IMR-90 (cell line): ENCODE results near the gene SP3. TPM values are rescaled to one million over a fixed set of nuclear protein-coding genes. Genes with fewer than 3 reads are reported as not detected.

Experiments
- ATAC-seq: fragments of 200-7000 bp; cut with Tn5 transposase; 2 replicates; pipeline ENCODE4 v1.9.1; 2020; ENCODE audit warnings: low read depth, mild to moderate bottlenecking, moderate library complexity
- BruUV-seq: library from RNA; stranded (reverse); fragments of 400-500 nt; replicated peaks from 2 replicates; lab custom pipeline; 2021; lab: Mats Ljungman, UMichigan
- CTCF ChIA-PET: fragments of 300-600 bp; formaldehyde crosslinking; extraction: SDS; loops from one replicate; lab custom pipeline; 2021; ENCODE audit warnings: antibody characterized with exemption; lab: Yijun Ruan, JAX
- POLR2A ChIA-PET: fragments of 300-600 bp; sonication (Branson Sonifier 250); formaldehyde crosslinking; loops from one replicate; lab custom pipeline; 2022; ENCODE audit warnings: antibody characterized with exemption; ENCODE audit not compliant: unreplicated experiment; lab: Charles Lee
- DNase-seq: peaks from one replicate; pipeline ENCODE4 v3.0.0; 2013
- H2AFZ ChIP-seq: replicated peaks from 2 replicates; pipeline ENCODE3; 2013; ENCODE audit warnings: low read length, mild to moderate bottlenecking; ENCODE audit not compliant: poor library complexity
- H2AK5ac ChIP-seq: 2 replicates; pipeline ENCODE4 v1.6.1; 2013; ENCODE audit warnings: low read depth, low read length, inconsistent platforms
- H2AK9ac ChIP-seq: replicated peaks from 2 replicates; pipeline ENCODE3; 2013; ENCODE audit warnings: mild to moderate bottlenecking, low read depth, low read length, moderate library complexity; ENCODE audit not compliant: poor library complexity
- H2BK120ac ChIP-seq: 2 replicates; pipeline ENCODE4 v1.6.1; 2013; ENCODE audit warnings: low read depth, low read length, inconsistent platforms
- H2BK15ac ChIP-seq: 3 replicates; pipeline ENCODE4 v1.6.1; 2013; ENCODE audit warnings: low read depth, low read length, inconsistent platforms
- H2BK20ac ChIP-seq: 2 replicates; pipeline ENCODE4 v1.6.1; 2013; ENCODE audit warnings: low read depth, mild to moderate bottlenecking, inconsistent platforms, low read length, moderate library complexity
- H2BK5ac ChIP-seq: 2 replicates; pipeline ENCODE4 v1.6.1; 2013; ENCODE audit warnings: mild to moderate bottlenecking, low read depth, low read length, inconsistent platforms; ENCODE audit not compliant: poor library complexity, severe bottlenecking
- H3K14ac ChIP-seq: replicated peaks from 2 replicates; pipeline ENCODE4 v1.6.1; 2013; ENCODE audit warnings: low read depth, low read length, inconsistent platforms
- H3K18ac ChIP-seq: 2 replicates; pipeline ENCODE4 v1.6.1; 2013; ENCODE audit warnings: low read depth, low read length, control low read depth
- H3K23ac ChIP-seq: 2 replicates; pipeline ENCODE4 v1.6.1; 2013; ENCODE audit warnings: low read depth, low read length, inconsistent platforms
- H3K27ac ChIP-seq: 2 replicates; pipeline ENCODE4 v1.5.1; 2013; ENCODE audit warnings: mild to moderate bottlenecking, control low read depth, low read length; ENCODE audit not compliant: insufficient read depth
- H3K27me3 ChIP-seq: 2 replicates; pipeline ENCODE4 v1.6.1; 2013; ENCODE audit warnings: low read length; ENCODE audit not compliant: control insufficient read depth, insufficient read depth
- H3K36me3 ChIP-seq: 2 replicates; pipeline ENCODE4 v1.6.1; 2013; ENCODE audit warnings: low read length, mixed read lengths; ENCODE audit not compliant: control insufficient read depth, insufficient read depth
- H3K4ac ChIP-seq: 2 replicates; pipeline ENCODE4 v1.6.1; 2013; ENCODE audit warnings: low read depth, low read length, inconsistent platforms
- H3K4me1 ChIP-seq: 2 replicates; pipeline ENCODE4 v1.6.1; 2013; ENCODE audit warnings: low read length, mixed read lengths; ENCODE audit not compliant: control insufficient read depth, insufficient read depth
- H3K4me2 ChIP-seq: 2 replicates; pipeline ENCODE4 v1.6.1; 2013; ENCODE audit warnings: low read depth, mild to moderate bottlenecking, control low read depth, low read length, moderate library complexity
- H3K4me3 ChIP-seq: 2 replicates; pipeline ENCODE4 v1.5.1; 2013; ENCODE audit warnings: low read depth, mild to moderate bottlenecking, control low read depth, low read length, moderate library complexity; ENCODE audit not compliant: insufficient read depth
- H3K56ac ChIP-seq: 2 replicates; pipeline ENCODE4 v1.6.1; 2013; ENCODE audit warnings: low read length, inconsistent platforms; ENCODE audit not compliant: insufficient read depth; ENCODE audit errors: extremely low read depth
- H3K79me1 ChIP-seq, 2 experiments: 2 replicates each; pipeline ENCODE4 v1.6.1; 2013; ENCODE audit warnings: low read length in 2 of 2, inconsistent platforms in 1 of 2, low read depth in 1 of 2
- H3K9ac ChIP-seq: 2 replicates; pipeline ENCODE4 v1.6.1; 2013; ENCODE audit warnings: low read depth, low read length, control low read depth
- H3K9me1 ChIP-seq: 2 replicates; pipeline ENCODE4 v1.6.1; 2013; ENCODE audit warnings: low read length, inconsistent platforms; ENCODE audit not compliant: insufficient read depth
- H3K9me3 ChIP-seq: 2 replicates; pipeline ENCODE4 v1.6.1; 2013; ENCODE audit warnings: low read length; ENCODE audit not compliant: control insufficient read depth, insufficient read depth
- H4K20me1 ChIP-seq: 2 replicates; pipeline ENCODE4 v1.6.1; 2013; ENCODE audit warnings: low read length, inconsistent platforms; ENCODE audit not compliant: insufficient read depth
- H4K5ac ChIP-seq: 2 replicates; pipeline ENCODE4 v1.6.1; 2013; ENCODE audit warnings: mild to moderate bottlenecking, low read depth, low read length, control low read depth
- H4K8ac ChIP-seq, 2 experiments: 2 replicates each; pipeline ENCODE4 v1.6.1; 2013; ENCODE audit warnings: low read depth in 2 of 2, low read length in 2 of 2, control low read depth in 1 of 2, inconsistent platforms in 1 of 2
- H4K91ac ChIP-seq: 2 replicates; pipeline ENCODE4 v1.6.1; 2013; ENCODE audit warnings: low read depth, low read length, inconsistent platforms; ENCODE audit not compliant: insufficient read depth
- CEBPB ChIP-seq: IDR thresholded peaks from 2 replicates; pipeline ENCODE4 v1.6.1; 2012; ENCODE audit warnings: low read depth, low read length, improper control_type of control experiment
- CTCF ChIP-seq: conservative IDR thresholded peaks from 2 replicates; pipeline ENCODE4 v1.5.1; 2012; ENCODE audit warnings: mild to moderate bottlenecking, low read depth, low read length, improper control_type of control experiment
- dilution Hi-C: fragments of 300-500 bp; cut with HindIII; formaldehyde crosslinking; loops from one replicate; pipeline ENCODE4 v1.14.3; 2018; ENCODE audit warnings: low sequenced_read_pairs; ENCODE audit not compliant: unreplicated experiment
- in situ Hi-C: fragments of 300-500 bp; cut with MboI; formaldehyde crosslinking; loops from 3 replicates; pipeline ENCODE4 v1.14.3; 2019; ENCODE audit warnings: low sequenced_read_pairs, inconsistent platforms, mixed read lengths
- intact Hi-C: fragments of 100-400 bp; cut with micrococcal nuclease; formaldehyde crosslinking; loops from 2 replicates; pipeline ENCODE4 v1.10.0; 2022
- polyA plus RNA-seq, 3 experiments: library from polyadenylated mRNA; depleted of rRNA; stranded (reverse); fragments of >200 nt; gene quantifications; 2 replicates each; pipeline ENCODE4 v1.2.3, GENCODE V29; 2012; ENCODE audit warnings: low replicate concordance in 1 of 3
- total RNA-seq: library from RNA; depleted of rRNA; stranded (reverse); fragments of >200 nt; gene quantifications from 2 replicates; pipeline ENCODE4 v1.2.3, GENCODE V29; 2012

SP3 gene
- total and polyA plus RNA-seq, 2 of the 4 experiments (the other 2 are of a cell fraction), result 26.7 to 136 TPM

DNA sequence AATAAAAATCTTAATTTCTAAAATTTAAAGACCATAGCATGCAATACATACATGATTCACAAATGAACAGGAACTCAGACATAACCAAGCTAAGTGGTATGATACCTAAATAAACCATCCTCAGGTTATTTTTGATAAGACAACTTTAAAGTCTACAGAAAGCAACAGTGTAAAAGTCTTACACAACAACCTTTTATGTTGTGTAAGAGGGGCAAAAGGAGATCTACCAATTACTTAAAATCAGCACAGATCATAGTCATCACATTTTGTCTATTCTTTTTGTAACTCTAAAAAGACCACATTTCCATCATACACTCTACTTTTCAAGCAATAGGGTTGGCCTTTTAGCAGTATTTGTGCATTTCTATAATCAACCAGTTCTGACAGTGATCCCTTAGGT lies 16.3 kb downstream of the SP3 start:
- Histone ChIP-seq H4K5ac (no peak overlapping the region), H4K20me1 (peaks cover 75% of the 10 kb centered on the region), H3K79me1 (peaks cover 4 to 48% of the 10 kb centered on the region in 2 experiments; a peak in 2 of 4 replicates), H3K27me3 (no peaks in the 10 kb centered on the region), H3K27ac (no peak overlapping the region), H2BK5ac (peak overlapping the region; percentile 31), H3K4me2 (no peak overlapping the region), H3K9me3 (no peaks in the 10 kb centered on the region), H3K23ac (no peak overlapping the region), H4K91ac (no peak overlapping the region), H2AFZ (no peak overlapping the region), H3K18ac (no peak overlapping the region), H3K36me3 (peaks cover 14% of the 10 kb centered on the region), H2AK5ac (no peak overlapping the region), H2AK9ac (no peak overlapping the region), H4K8ac (no peak overlapping the region; a peak in 1 of 4 replicates), H3K4ac (no peak overlapping the region), H2BK20ac (no peak overlapping the region), H3K14ac (no peak overlapping the region), H3K56ac (no peak overlapping the region), H3K9ac (no peak overlapping the region), H3K4me3 (no peak overlapping the region), H3K9me1 (0 out of 2 replicates have a peak, but pooled peaks cover 2% of the 10 kb centered on the region), H3K4me1 (no peaks in the 10 kb centered on the region; the same call in none of the 2 replicates), H2BK15ac (no peak overlapping the region), H2BK120ac (no peak overlapping the region)
- intact Hi-C loops, result loop anchor here (10.0 kb wide), 1 partner anchor 294 kb away; no protein-coding TSS in a partner anchor
- dilution Hi-C loops, result no loop called here
- DNase-seq (no peak), ATAC-seq (no peak)
- no TSS peak for BruUV-seq
- POLR2A ChIA-PET, result no interaction called here
- TF ChIP-seq CTCF, result no peak
- TF ChIP-seq CEBPB, result peak; percentile 78
- in situ Hi-C loops, result no loop called here
- CTCF ChIA-PET, result no interaction called here
